ENCODE measurements around the gene JCAD. TPM values are rescaled to one million over a fixed set of nuclear protein-coding genes. Genes with fewer than 3 reads are reported as not detected.

The JCAD gene
- total and polyA plus RNA-seq, 9 of the 15 experiments (the other 6 are each of a cell fraction or from before 2014, with no cell fraction given): not detected

GRCh38 chr10:29998142-29998808 is 61.1 kb downstream of the JCAD start:
- DNase-seq (ENCODE audit: extremely low read depth in 1 of 4, low spot score in 3 of 4) (peak; percentile 69 to 83 (median 76)), ATAC-seq (peak; percentile 93), FAIRE-seq (peak; percentile 93)
- Histone ChIP-seq H3K36me3 (ENCODE audit: control insufficient read depth, insufficient read depth, low read length) (no peaks in the 10 kb centered on the region), H3K4me3 (no peak overlapping the region), H2AFZ (ENCODE audit: low read depth, low read length) (no peak overlapping the region), H3K27ac (ENCODE audit: extremely low read depth, low read depth, low read length) (no peak overlapping the region), H3K9ac (ENCODE audit: insufficient read depth in 1 of 2, low read depth in 2 of 2, low read length in 2 of 2) (no peak overlapping the region), H3K9me1 (ENCODE audit: control insufficient read depth, insufficient read depth, low read length) (no peaks in the 10 kb centered on the region), H4K20me1 (replicated peaks; ENCODE audit: control insufficient read depth, insufficient read depth, low read length) (peaks cover 10% of the 10 kb centered on the region; the same call in 1 of the 2 replicates), H3K4me2 (ENCODE audit: insufficient read depth, low read length) (no peak overlapping the region), H3K79me2 (ENCODE audit: control insufficient read depth, insufficient read depth, low read length) (no peaks in the 10 kb centered on the region), H3K4me1 (replicated peaks in 1 of 2; ENCODE audit: control insufficient read depth in 2 of 2, insufficient read depth in 2 of 2, low read length in 2 of 2) (no peaks in the 10 kb centered on the region), H3K27me3 (ENCODE audit: control insufficient read depth in 2 of 2, insufficient read depth in 2 of 2, low read length in 2 of 2) (peaks cover 0 to 16% of the 10 kb centered on the region in 2 experiments; a peak in 4 of 5 replicates), H3K9me3 (replicated peaks; ENCODE audit: control insufficient read depth, insufficient read depth, low read depth, low read length) (no peaks in the 10 kb centered on the region)
- BruUV-seq (replicated peaks): no TSS peak
- ChIA-PET POLR2A (interaction anchor here (0.8 kb wide), 1 partner anchor 33 kb away, joined by 4 read pairs; no protein-coding TSS in a partner anchor), CTCF (ENCODE audit: low intra/inter-chr PET ratio) (interaction anchor here (0.6 to 1.9 kb wide), 5 partner anchors 187 to 593 kb away, joined by 3 to 18 read pairs (median 4); no protein-coding TSS in a partner anchor)
- intact Hi-C loops (cut with micrococcal nuclease) (loop anchor here (1.0 to 5.0 kb wide), 3 partner anchors 243 to 537 kb away; no protein-coding TSS in a partner anchor), in situ Hi-C loops (cut with MboI) (loop anchor here (10.0 kb wide), 1 partner anchor 387 kb away; no protein-coding TSS in a partner anchor)
- 18% methylated on average over 12 of the region's 12 CpGs for WGBS (ENCODE audit: insufficient coverage, low coverage, missing lambda C conversion rate)
- no peak for TF ChIP-seq ZNF212 (CRISPR knock-in tag; IDR thresholded peaks at IDR 0.05)
- TF ChIP-seq CCAR2 (IDR thresholded peaks at IDR 0.05; ENCODE audit: low read depth, low read length): no peak
- TF ChIP-seq POLR2AphosphoS2 (IDR thresholded peaks at IDR 0.05; ENCODE audit: low read length): no peak
- TF ChIP-seq RB1 (IDR thresholded peaks at IDR 0.05; ENCODE audit: low read depth): peak; percentile 57; the same call in 1 of the 2 replicates
- TF ChIP-seq CTCFL (IDR thresholded peaks at IDR 0.05; ENCODE audit: borderline replicate concordance, insufficient read depth, low read depth, low read length, poor library complexity, severe bottlenecking): no peak
- no peak for TF ChIP-seq MTA1 (IDR thresholded peaks at IDR 0.05; ENCODE audit: borderline replicate concordance)
- no peak for TF ChIP-seq PRMT5 (CRISPR knock-in tag; IDR thresholded peaks at IDR 0.05)
- peak in 1 of 2 experiments; percentile 33; a peak in 1 of 4 replicates for TF ChIP-seq RCOR1 (IDR thresholded peaks at IDR 0.05; ENCODE audit: borderline replicate concordance in 1 of 2, low read depth in 2 of 2, low read length in 2 of 2)
- TF ChIP-seq CREM (IDR thresholded peaks at IDR 0.05; ENCODE audit: low read depth): 0 out of 2 replicates have a peak, but pooled peaks have one; percentile 8
- TF ChIP-seq ARID2 (IDR thresholded peaks at IDR 0.05): peak; percentile 59; the same call in 1 of the 2 replicates
- no peak for TF ChIP-seq BRD9 (IDR thresholded peaks at IDR 0.05; ENCODE audit: low read depth, partially characterized antibody)
- peak; percentile 98 for TF ChIP-seq ZKSCAN1 (IDR thresholded peaks at IDR 0.05; ENCODE audit: low read depth, low read length)
- TF ChIP-seq STAT5B (CRISPR knock-in tag; IDR thresholded peaks at IDR 0.05): no peak
- TF ChIP-seq SMC3 (conservative IDR thresholded peaks at IDR 0.05; ENCODE audit: insufficient read depth, low read depth, low read length): peak; percentile 98
- no peak for TF ChIP-seq ZNF124 (CRISPR knock-in tag; IDR thresholded peaks at IDR 0.05)
- no peak for TF ChIP-seq BRD4 (IDR thresholded peaks at IDR 0.05)
- TF ChIP-seq L3MBTL2 (IDR thresholded peaks at IDR 0.05): peak; percentile 54; the same call in 1 of the 2 replicates
- no peak for TF ChIP-seq U2AF2 (optimal IDR thresholded peaks at IDR 0.05; ENCODE audit: low read depth, low read length)
- no peak for TF ChIP-seq ZBTB34 (CRISPR knock-in tag; IDR thresholded peaks at IDR 0.05)
- TF ChIP-seq HLTF (IDR thresholded peaks at IDR 0.05): no peak
- peak; percentile 95 to 97 for TF ChIP-seq RAD21 (CRISPR knock-in tag; conservative IDR thresholded peaks at IDR 0.05 in 1 of 2, IDR thresholded peaks at IDR 0.05 in 1 of 2)

All from K562 (cell line).